HCT116 (cell line): ENCODE measurements around the gene ADD1. TPM values are rescaled to one million over a fixed set of nuclear protein-coding genes. Genes with fewer than 3 reads are reported as not detected.

Source experiments
- ATAC-seq: fragments of 200-7000 bp; cut with Tn5 transposase; 2 replicates; pipeline ENCODE4 v1.9.1; 2020; ENCODE audit warnings: mild to moderate bottlenecking, moderate library complexity
- BruUV-seq: library from RNA; stranded (reverse); fragments of 400-500 nt; replicated peaks from 2 replicates; lab custom pipeline; 2021; lab: Mats Ljungman, UMichigan
- CTCF ChIA-PET: fragments of 300-600 bp; sonication (Branson Sonifier 250); formaldehyde crosslinking; loops from one replicate; lab custom pipeline; 2021; ENCODE audit warnings: antibody characterized with exemption; lab: Charles Lee
- POLR2A ChIA-PET: fragments of 300-600, 350-600 bp; sonication (Branson Sonifier 250); formaldehyde crosslinking; loops from one replicate; lab custom pipeline; 2021; ENCODE audit warnings: antibody characterized with exemption; lab: Charles Lee
- RAD21 ChIA-PET, 2 experiments: fragments of 300-600 bp; sonication (Branson Sonifier 250); formaldehyde crosslinking; loops; one replicate each; lab custom pipeline; 2023; ENCODE audit warnings: low total read pairs in 2 of 2; ENCODE audit not compliant: uncharacterized antibody in 2 of 2, unreplicated experiment in 2 of 2, low non-redundant PET in 1 of 2; lab: Charles Lee
- DNase-seq: peaks from one replicate; pipeline ENCODE4 v3.0.0-alpha.2; 2010; ENCODE audit warnings: low read depth, low spot score
- H2AFZ ChIP-seq: fragments of 200-600 bp; shearing (Covaris generic), sonication (generic); 2 replicates; pipeline ENCODE4 v1.6.1; 2017; ENCODE audit warnings: low read depth, mixed run types, mixed read lengths, antibody characterized with exemption, low read length; ENCODE audit not compliant: poor library complexity, severe bottlenecking
- H3K27ac ChIP-seq: 2 replicates; pipeline ENCODE4 v1.5.1; 2012; ENCODE audit warnings: low read depth, low read length
- H3K27me3 ChIP-seq: fragments of 200-600 bp; sonication (generic); 2 replicates; pipeline ENCODE4 v1.6.1; 2016; ENCODE audit warnings: mixed run types, low read length, mixed read lengths; ENCODE audit not compliant: insufficient read depth
- H3K36me3 ChIP-seq, 2 experiments: fragments of 200-500 bp in 1 of 2; fragments of 200-600 bp in 1 of 2; sonication (Bioruptor generic) in 1 of 2; sonication (generic) in 1 of 2; 2 replicates each; pipeline versions ENCODE4 v1.5.1 to v1.6.1; 2014 to 2016; ENCODE audit warnings: low read length in 2 of 2, inconsistent platforms in 1 of 2, mixed read lengths in 1 of 2, mixed run types in 1 of 2; ENCODE audit not compliant: insufficient read depth in 2 of 2, control insufficient read depth in 1 of 2
- H3K4me1 ChIP-seq, 2 experiments: fragments of 200-600 bp in 1 of 2; sonication (generic) in 1 of 2; 2 replicates each; pipeline versions ENCODE4 v1.5.1 to v1.6.1; 2012 to 2017; ENCODE audit warnings: low read length in 2 of 2, inconsistent platforms in 1 of 2, mild to moderate bottlenecking in 1 of 2, mixed read lengths in 1 of 2, mixed run types in 1 of 2, moderate library complexity in 1 of 2; ENCODE audit not compliant: insufficient read depth in 2 of 2, control insufficient read depth in 1 of 2
- H3K4me2 ChIP-seq: fragments of 200-600 bp; sonication (generic); 2 replicates; pipeline ENCODE4 v1.6.1; 2017; ENCODE audit warnings: mixed run types, low read length, mixed read lengths
- H3K4me3 ChIP-seq, 2 experiments: fragments of 200-600 bp in 1 of 2; sonication (generic) in 1 of 2; replicated peaks in 1 of 2; 2 replicates each; pipeline ENCODE4 v1.5.1; 2011 to 2016; ENCODE audit warnings: low read length in 2 of 2, control low read depth in 1 of 2, low read depth in 1 of 2, mild to moderate bottlenecking in 1 of 2, mixed read lengths in 1 of 2, mixed run types in 1 of 2
- H3K79me2 ChIP-seq: fragments of 200-600 bp; sonication (generic); 2 replicates; pipeline ENCODE4 v1.6.1; 2017; ENCODE audit warnings: mild to moderate bottlenecking, mixed run types, low read length, moderate library complexity, mixed read lengths; ENCODE audit not compliant: insufficient read depth
- H3K9ac ChIP-seq: fragments of 200-600 bp; sonication (generic); 2 replicates; pipeline ENCODE4 v1.6.1; 2016; ENCODE audit warnings: low read length, mixed read lengths
- H3K9me2 ChIP-seq: fragments of 200-600 bp; sonication (generic), shearing (Covaris generic); 2 replicates; pipeline ENCODE4 v1.6.1; 2017; ENCODE audit warnings: mixed run types, mild to moderate bottlenecking, moderate library complexity; ENCODE audit not compliant: insufficient read depth
- H3K9me3 ChIP-seq, 2 experiments: fragments of 200-500 bp in 1 of 2; fragments of 200-600 bp in 1 of 2; sonication (Bioruptor generic) in 1 of 2; sonication (generic) in 1 of 2; 2 replicates each; pipeline ENCODE4 v1.6.1; 2014 to 2017; ENCODE audit warnings: low read length in 2 of 2, mixed read lengths in 2 of 2, inconsistent platforms in 1 of 2, low read depth in 1 of 2, mild to moderate bottlenecking in 1 of 2, mixed run types in 1 of 2, moderate library complexity in 1 of 2; ENCODE audit not compliant: control insufficient read depth in 1 of 2, insufficient read depth in 1 of 2
- H4K20me1 ChIP-seq: fragments of 200-600 bp; sonication (generic), shearing (Covaris generic); 2 replicates; pipeline ENCODE4 v1.6.1; 2017; ENCODE audit warnings: mixed run types, mild to moderate bottlenecking, moderate library complexity; ENCODE audit not compliant: insufficient read depth
- ELF1 ChIP-seq: IDR thresholded peaks from 2 replicates; pipeline ENCODE4 v1.6.1; 2012; ENCODE audit warnings: low read depth, borderline replicate concordance
- ZFX ChIP-seq: fragments of 450-650 bp; IDR thresholded peaks from 2 replicates; pipeline ENCODE4 v1.6.1; 2017
- intact Hi-C: fragments of 100-400 bp; cut with micrococcal nuclease; formaldehyde crosslinking; loops from 2 replicates; pipeline ENCODE4 v1.10.0; 2022
- total RNA-seq: library from RNA; stranded (reverse); gene quantifications from one replicate; pipeline ENCODE4 v1.2.1, GENCODE V29; 2021; ENCODE audit not compliant: unreplicated experiment
- TF ChIP-seq, protein P1 (sequence below): IDR thresholded peaks from 2 replicates; pipeline ENCODE4 v1.6.1; 2012; ENCODE audit warnings: low read depth
- TF ChIP-seq, protein P2 (sequence below): IDR thresholded peaks from 2 replicates; pipeline ENCODE4 v1.6.1; 2012

Gene ADD1
- total RNA-seq, 1 experiment from 2014 or later: 139 TPM

- no peak overlapping the region for H2AFZ ChIP-seq
- CTCF ChIA-PET: no interaction called here
- no peak overlapping the region for H3K4me2 ChIP-seq
- H3K36me3 ChIP-seq: peaks cover 4 to 26% of the 10 kb centered on the region in 2 experiments; a peak in 2 of 4 replicates
- TF ChIP-seq, protein P1, sequence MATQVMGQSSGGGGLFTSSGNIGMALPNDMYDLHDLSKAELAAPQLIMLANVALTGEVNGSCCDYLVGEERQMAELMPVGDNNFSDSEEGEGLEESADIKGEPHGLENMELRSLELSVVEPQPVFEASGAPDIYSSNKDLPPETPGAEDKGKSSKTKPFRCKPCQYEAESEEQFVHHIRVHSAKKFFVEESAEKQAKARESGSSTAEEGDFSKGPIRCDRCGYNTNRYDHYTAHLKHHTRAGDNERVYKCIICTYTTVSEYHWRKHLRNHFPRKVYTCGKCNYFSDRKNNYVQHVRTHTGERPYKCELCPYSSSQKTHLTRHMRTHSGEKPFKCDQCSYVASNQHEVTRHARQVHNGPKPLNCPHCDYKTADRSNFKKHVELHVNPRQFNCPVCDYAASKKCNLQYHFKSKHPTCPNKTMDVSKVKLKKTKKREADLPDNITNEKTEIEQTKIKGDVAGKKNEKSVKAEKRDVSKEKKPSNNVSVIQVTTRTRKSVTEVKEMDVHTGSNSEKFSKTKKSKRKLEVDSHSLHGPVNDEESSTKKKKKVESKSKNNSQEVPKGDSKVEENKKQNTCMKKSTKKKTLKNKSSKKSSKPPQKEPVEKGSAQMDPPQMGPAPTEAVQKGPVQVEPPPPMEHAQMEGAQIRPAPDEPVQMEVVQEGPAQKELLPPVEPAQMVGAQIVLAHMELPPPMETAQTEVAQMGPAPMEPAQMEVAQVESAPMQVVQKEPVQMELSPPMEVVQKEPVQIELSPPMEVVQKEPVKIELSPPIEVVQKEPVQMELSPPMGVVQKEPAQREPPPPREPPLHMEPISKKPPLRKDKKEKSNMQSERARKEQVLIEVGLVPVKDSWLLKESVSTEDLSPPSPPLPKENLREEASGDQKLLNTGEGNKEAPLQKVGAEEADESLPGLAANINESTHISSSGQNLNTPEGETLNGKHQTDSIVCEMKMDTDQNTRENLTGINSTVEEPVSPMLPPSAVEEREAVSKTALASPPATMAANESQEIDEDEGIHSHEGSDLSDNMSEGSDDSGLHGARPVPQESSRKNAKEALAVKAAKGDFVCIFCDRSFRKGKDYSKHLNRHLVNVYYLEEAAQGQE: no peak
- TF ChIP-seq, protein P2, sequence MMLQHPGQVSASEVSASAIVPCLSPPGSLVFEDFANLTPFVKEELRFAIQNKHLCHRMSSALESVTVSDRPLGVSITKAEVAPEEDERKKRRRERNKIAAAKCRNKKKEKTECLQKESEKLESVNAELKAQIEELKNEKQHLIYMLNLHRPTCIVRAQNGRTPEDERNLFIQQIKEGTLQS: no peak
- no peak for TF ChIP-seq ELF1
- TF ChIP-seq ZFX: no peak
- TF ChIP-seq, all 23 proteins: peak for 0
- H3K9me2 ChIP-seq: no peaks in the 10 kb centered on the region
- POLR2A ChIA-PET: no interaction called here
- ATAC-seq (no peak), DNase-seq (no peak)
- no peaks in the 10 kb centered on the region for H4K20me1 ChIP-seq
- no TSS peak for BruUV-seq
- no peaks in the 10 kb centered on the region for H3K27me3 ChIP-seq
- intact Hi-C loops: no loop called here
- no peak overlapping the region for H3K9ac ChIP-seq
- RAD21 ChIA-PET: no interaction called here
- no peak overlapping the region for H3K27ac ChIP-seq
- peaks cover 8% of the 10 kb centered on the region; the same call in 1 of the 2 replicates for H3K79me2 ChIP-seq
- no peaks in the 10 kb centered on the region for H3K9me3 ChIP-seq
- peaks cover 0 to 2% of the 10 kb centered on the region in 2 experiments; a peak in 1 of 4 replicates for H3K4me1 ChIP-seq
- no peak overlapping the region for H3K4me3 ChIP-seq
Observed at GRCh38 chr4:2927696-2928075, 84.0 kb downstream of the ADD1 start.
